Stimulated activated CD4-positive, alpha-beta T cell treated with anti-CD3 and anti-CD28 coated beads, Interleukin-4, amount 100 ng/mL, for 48 hours (primary cell): ENCODE measurements around the gene TTC17.
"Not testable (repeated sequence)": the region's sequence is repeated elsewhere in the genome, so short reads cannot be mapped to it uniquely, and the experiment has no call there.

Source experiments
- DNase-seq, 2 donors: peaks; one replicate each; pipeline ENCODE4 v3.0.0-alpha.2; 2020; ENCODE audit warnings: low read depth in 2 of 2

TTC17 gene

DNA sequence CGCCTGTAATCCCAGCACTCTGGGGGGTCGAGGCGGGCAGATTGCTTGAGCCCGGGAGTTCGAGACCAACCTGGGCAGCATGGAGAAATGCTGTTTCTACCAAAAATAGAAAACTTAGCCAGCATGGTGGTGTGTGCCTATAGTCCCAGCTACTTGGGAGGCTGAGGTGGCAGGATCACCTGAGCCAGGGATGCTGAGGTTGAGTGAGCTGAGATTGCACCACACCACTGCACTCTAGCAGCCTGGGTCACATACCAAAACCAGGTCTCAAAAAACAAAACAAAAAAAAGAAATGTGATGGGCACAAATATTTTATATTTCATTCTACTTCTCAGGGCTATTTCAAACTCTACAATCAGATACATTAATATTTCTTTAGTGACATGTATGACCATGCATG, 25.7 kb downstream of the TTC17 start:
- no peak for DNase-seq

GRCh38 chr11:43392713-43393112, 34.0 kb downstream of the TTC17 start:
- DNase-seq: no peak

DNA sequence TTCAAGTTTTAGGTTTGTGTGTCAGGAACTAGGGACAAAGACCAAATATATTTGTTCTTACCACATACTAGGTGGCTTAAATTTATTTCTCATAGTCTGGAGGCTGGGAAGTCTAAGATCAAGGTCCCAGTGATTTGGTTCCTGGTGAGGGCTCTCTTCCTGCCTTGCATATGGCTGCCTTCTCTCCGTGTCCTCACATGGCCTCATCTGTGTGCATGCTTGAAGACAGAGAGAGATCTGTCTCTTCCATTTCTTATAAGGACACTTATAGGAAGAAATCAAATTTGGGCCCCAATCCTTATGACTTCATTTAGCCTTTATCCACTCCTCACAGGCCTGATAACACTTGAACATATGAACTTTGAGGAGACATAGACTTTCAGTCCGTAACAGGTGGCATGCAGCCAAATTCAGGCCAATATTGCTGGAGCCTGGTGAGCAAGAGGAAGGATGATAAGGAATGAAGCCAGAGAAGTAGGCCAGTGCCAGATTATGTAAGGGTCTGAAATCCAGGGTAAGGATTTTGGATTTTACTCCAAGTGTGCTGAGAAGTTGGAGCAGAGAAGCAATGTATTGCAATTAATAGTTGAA, 35.1 kb downstream of the TTC17 start:
- DNase-seq: no peak

- DNase-seq: no peak
Observed at GRCh38 chr11:43396617-43397016, 37.9 kb downstream of the TTC17 start.

- DNase-seq: peak in 1 of 2 donors; percentile 6
Observed at GRCh38 chr11:43397251-43397650, 38.5 kb downstream of the TTC17 start.

DNA sequence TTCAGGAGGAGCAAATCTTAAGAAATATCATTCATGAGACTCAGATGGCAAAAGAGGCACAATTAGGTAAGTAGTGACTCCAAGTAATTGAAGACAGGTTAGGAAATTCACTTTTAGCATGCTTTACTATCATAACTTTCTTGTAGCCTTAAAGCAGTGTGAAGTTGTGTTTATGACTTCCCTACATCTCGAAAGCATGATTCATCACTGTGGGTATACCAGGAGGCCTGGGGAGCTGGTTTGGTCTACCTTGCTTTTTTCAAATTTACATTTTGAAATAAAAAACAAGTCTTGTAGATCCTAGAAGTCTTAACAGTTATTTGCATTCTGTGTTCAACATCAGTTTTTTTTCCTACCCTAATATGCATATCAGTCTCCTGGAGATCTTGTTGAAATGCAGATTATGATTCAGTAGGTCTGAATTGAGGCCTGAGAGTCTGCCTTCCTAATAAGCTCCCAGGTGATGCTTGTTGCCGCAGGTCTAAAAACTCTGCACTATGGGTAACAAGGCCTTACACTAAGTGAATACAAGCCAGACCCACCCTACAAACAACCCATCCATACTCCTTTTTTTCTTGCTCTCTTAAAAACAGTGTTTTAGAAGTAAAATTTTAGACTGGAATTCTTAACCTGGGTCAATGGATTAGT, 41.4 kb downstream of the TTC17 start:
- DNase-seq: peak; percentile 1 to 5

- DNase-seq: no peak
Observed at GRCh38 chr11:43401252-43401651, 42.5 kb downstream of the TTC17 start.

GRCh38 chr11:43401811-43402210, 43.1 kb downstream of the TTC17 start:
- not testable (repeated sequence) for DNase-seq

GRCh38 chr11:43403357-43404231, 44.9 kb downstream of the TTC17 start:
- DNase-seq: no peak

DNA sequence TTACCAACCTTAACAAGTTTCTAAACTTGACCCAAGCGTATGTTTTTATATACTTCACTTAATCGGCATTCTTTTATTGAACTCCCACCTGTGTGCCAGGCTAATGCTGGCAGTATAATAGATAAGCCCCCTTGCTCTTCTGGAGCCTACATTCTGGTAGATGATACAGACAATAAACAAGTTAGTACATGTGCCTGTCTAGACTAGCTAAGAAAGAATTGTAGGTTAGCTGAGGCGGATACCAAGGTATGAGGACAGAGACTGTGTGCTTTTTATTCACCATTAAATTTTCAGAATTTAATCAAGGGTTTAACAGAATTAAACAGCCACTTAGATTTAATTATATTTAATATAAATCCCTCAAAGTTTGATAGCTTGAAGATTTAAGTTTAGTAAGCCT, 45.7 kb downstream of the TTC17 start:
- DNase-seq: no peak

GRCh38 chr11:43404836-43405479, 46.2 kb downstream of the TTC17 start:
- no peak for DNase-seq

- no peak for DNase-seq
Observed at GRCh38 chr11:43408277-43408676, 49.6 kb downstream of the TTC17 start.

DNA sequence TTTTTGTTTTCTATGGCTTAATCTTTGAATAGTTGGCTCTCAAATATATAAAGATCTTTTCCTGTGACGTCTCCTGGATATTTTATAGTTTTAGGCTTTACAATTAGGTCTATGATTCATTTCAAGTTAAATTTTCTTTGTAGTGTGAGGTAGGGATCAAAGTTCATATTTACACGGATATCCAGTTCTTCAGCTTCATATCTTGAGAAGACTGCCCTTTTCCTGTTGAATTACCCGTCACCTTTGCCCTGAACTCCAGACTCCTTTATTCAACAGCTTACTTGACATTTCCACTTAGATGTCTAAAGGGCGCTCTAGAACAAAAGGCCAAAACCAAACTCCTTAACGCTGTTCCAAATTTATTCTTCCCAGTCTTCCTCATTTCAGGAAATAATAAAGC, 51.7 kb downstream of the TTC17 start:
- DNase-seq: no peak

- no peak for DNase-seq
Observed at GRCh38 chr11:43418197-43418596, 59.5 kb downstream of the TTC17 start.

DNA sequence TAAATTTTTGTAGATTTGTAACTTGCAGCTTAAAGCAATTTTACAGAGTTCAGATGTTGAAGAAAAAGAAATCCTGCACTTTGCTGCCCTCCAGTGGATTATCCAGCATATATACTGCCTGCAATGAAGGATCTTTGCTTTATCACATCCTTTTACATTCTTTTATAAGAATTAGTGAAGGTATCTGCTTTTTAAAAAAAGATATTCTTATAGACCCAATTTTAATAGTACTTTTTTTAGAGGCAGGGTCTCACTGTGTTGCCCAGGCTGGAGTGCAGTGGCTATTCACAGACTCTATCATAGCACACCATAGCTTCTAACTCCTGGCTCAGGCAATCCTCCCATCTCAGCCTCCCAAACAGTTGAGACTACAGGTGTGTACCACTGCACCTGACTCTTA, 60.7 kb downstream of the TTC17 start:
- DNase-seq: peak; percentile 4 to 5

DNA sequence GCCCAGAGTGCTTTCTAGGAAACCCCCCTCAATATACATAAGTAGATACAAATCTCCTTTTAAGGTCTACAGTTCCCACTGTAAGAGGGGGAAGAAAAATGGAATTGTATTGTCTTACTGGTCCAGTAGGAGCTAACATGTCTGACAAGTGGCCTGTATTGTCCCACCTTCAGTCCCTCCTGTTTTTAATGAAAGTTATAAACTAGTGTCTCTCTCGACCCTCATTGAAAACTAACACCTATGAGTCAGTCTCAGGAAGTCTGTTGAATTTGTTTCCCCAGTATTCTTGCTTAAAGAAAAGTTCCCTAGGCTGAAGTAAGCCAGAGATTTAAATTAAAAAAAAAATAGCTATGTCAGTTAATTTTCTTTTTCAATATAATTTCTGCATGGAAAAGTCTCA, 69.3 kb downstream of the TTC17 start:
- DNase-seq: no peak

DNA sequence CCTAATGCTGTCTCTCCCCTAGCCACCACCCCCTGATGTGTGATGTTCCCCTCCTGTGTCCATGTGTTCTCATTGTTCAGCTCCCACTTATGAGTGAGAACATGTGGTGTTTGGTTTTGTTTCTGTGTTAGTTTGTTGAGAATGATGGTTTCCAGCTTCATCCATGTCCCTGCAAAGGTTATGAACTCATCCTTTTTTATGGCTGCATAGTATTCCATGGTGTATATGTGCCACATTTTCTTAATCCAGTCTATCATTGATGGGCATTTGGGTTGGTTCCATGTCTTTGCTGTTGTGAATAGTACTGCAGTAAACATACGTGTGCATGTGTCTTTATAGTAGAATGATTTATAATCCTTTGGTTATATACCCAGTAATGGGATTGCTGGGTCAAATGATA, 72.2 kb downstream of the TTC17 start:
- DNase-seq: not testable (repeated sequence)

DNA sequence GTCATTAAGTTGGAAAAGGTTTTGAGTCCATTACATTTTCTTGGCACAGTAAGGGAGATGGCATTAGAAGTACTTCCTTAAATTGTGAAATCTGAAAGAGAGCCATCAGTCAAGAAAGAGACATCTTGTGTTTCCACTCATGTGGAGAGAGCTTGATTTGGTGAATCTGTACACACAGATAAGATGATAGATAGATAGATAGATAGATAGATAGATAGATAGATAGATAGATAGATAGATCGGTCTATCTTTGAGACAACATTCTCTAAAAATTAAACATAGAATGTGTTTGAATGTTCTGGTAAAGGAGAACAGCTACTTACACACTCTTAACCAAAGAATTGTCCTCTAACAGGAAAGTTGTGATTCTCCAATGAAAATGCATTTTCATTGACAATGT, 76.2 kb downstream of the TTC17 start:
- DNase-seq: no peak

GRCh38 chr11:43440486-43440885, 81.8 kb downstream of the TTC17 start:
- no peak for DNase-seq

- DNase-seq: no peak
Observed at GRCh38 chr11:43443811-43444210, 85.1 kb downstream of the TTC17 start.

GRCh38 chr11:43447151-43447550, 88.4 kb downstream of the TTC17 start:
- DNase-seq: no peak

GRCh38 chr11:43458486-43458885, 99.8 kb downstream of the TTC17 start:
- DNase-seq: no peak
